ENCODE measurements around the gene TAAR6. TPM values are rescaled to one million over a fixed set of nuclear protein-coding genes. Genes with fewer than 3 reads are reported as not detected.
"Not testable (repeated sequence)": the region's sequence is repeated elsewhere in the genome, so short reads cannot be mapped to it uniquely, and the experiment has no call there.

Gene TAAR6
- total RNA-seq, 1 donor from 2014 or later = not detected

DNA sequence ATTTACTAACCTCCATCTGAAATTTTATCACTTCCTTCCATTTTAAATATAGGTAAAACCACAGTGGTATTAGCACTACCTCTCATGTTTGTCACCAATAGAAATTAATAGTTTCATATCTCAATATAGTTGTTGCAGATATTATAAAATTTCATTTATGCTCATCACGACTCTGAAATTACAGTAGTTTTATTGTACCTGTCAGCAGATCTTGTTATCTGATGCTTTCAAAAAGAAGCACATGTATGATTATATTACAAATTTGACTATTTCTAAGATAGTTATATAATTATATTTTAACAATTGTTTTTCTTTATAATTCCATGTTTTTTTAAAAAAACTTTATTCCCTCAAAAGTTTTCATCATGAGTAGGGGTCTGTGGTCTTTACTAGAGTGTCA, 14.6 kb downstream of the TAAR6 start:
- FAIRE-seq (peak; percentile 10), DNase-seq (ENCODE audit: low spot score in 2 of 2) (no peak)

DNA sequence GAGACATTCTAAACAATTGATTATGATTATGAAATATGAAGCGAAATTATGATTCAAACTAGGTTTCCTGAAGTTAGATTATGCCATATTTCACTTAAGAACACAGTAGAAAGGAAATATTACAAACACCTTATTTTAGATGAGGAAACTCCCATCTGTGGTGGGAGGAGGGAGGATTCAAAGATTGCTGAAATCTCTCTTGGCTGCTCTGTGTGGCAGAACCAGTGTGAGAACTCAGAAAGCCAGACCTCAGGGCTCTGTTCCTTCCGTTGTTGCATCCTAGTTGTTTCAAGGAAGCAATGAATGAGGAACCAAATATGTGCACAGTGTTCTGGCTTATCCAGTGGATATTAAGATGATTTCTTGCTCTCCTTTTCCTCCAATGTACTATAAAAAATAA, 17.3 kb downstream of the TAAR6 start:
- no peak for FAIRE-seq
- no peak for DNase-seq (ENCODE audit: low spot score in 2 of 2)

DNA sequence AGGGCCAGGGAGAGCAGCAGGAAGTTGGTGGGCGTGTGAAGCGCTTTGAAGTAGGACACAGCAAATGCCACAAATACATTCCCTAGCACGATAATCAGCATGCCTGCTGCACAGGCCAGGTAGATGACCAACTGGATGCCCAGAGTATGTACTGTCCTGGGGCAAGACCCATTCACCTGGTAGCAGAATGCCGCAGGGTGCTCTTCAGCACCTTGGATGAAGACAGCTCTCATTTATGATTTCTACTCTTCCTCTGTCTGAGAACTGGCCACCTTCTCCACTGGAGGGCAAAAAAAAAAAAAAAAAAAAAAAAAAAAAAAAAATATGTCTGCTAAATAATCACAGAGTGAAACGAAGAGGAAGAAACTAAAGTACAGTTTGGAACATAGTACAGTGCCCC, 19.3 kb downstream of the TAAR6 start, which contains the start of gene TAAR5:
Gene TAAR5 (minus strand): TSS at position 288 of the 400 bp plus-strand sequence. CDS start 55 bp downstream, at position 233.
- FAIRE-seq = no peak
- DNase-seq (ENCODE audit: low spot score in 2 of 2) = no peak

GRCh38 chr6:132590362-132590761, 20.2 kb downstream of the TAAR6 start:
- FAIRE-seq = no peak
- DNase-seq (ENCODE audit: low spot score in 2 of 2) = no peak

- FAIRE-seq = no peak
- DNase-seq (ENCODE audit: low spot score in 2 of 2) = no peak
These were observed 22.7 kb downstream of the TAAR6 start for GRCh38 chr6:132592855-132593254.

GRCh38 chr6:132596201-132596600, 26.1 kb downstream of the TAAR6 start:
- FAIRE-seq (no peak), DNase-seq (ENCODE audit: low spot score in 2 of 2) (no peak)

GRCh38 chr6:132598473-132598872, 28.4 kb downstream of the TAAR6 start:
- FAIRE-seq (no peak), DNase-seq (ENCODE audit: low spot score in 2 of 2) (no peak)

GRCh38 chr6:132600900-132601299, 30.8 kb downstream of the TAAR6 start:
- DNase-seq (ENCODE audit: low spot score in 2 of 2); FAIRE-seq: not testable (repeated sequence)

- no peak for DNase-seq (ENCODE audit: low spot score in 2 of 2)
- no peak for FAIRE-seq
These were observed 34.6 kb downstream of the TAAR6 start for GRCh38 chr6:132604635-132605152.

DNA sequence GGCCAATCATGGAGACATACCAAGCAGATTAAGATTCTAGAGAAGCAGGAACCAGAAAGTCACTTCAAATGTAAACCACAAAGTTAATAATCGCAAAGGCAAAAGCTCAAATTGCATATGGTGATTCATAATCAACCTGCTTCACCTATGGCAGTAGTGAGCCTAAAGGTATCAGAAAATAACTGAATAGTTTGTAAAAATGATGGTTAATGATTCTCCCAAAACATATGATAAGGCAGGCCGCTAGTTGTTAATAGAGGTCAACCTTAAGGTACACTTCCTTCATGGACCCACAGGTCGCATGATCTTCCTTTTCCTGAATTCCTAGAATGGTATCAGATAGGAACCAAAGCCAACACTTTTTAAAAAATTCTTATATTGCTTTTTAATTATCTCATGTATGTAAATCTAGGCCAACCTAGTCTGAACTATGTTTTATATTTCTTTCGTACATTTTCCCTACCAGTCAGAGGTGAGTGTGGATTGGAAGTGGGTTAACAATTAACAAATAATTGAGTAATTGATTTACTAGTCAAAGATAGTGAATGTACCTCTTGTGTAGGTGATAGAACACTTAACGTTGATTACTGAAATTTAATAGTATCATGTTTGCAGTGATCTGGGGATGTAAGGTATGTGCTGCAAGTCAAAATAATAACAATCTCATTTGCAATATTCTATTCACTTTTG, 37.6 kb downstream of the TAAR6 start:
- FAIRE-seq = no peak

DNA sequence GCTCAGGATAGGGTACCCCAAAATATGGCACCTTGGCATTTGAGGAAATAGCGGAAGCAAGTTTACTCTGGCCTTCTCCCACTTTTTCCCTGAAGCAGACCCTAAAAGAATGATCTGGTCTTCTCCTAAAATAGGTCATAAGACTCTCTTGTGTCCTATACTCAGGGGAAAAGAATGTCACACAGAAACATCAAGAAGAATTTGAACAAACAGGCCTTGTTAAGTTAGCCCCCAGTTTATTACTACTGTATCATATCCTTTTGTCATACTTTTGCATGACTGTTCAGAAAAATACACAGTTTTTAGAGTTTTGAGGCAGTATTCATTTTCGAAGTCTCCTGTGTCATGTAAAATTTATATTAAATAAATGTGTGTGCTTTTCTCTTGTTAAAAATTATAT, 41.5 kb downstream of the TAAR6 start:
- DNase-seq (ENCODE audit: low spot score in 2 of 2) (no peak), FAIRE-seq (peak; percentile 23)

More for the DNA sequence above, 37.6 kb downstream of the TAAR6 start:
- DNase-seq (ENCODE audit: low spot score in 2 of 2) = no peak

- no peak for FAIRE-seq
- DNase-seq (ENCODE audit: low spot score in 2 of 2) = no peak
These were observed 42.5 kb downstream of the TAAR6 start for GRCh38 chr6:132612449-132613108.

DNA sequence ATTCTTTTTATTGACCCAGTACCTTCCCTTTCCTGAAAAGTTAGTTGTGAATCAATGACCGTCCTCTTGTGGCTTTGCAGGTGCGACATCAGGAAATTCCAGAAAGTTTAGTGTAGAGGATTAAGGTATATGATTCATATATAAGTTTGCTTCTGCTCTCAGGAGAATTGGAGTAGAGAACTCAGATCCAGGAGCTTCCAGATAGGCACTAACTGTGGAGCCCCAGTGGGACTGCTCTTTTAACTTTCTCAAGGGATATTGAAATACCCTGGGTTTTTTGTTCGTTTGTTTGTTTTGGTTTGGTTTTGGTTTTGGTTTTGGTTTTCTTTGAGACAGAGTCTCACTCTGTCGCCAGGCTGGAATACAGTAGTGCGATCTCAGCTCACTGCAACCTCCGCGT, 44.4 kb downstream of the TAAR6 start:
- FAIRE-seq = no peak

DNA sequence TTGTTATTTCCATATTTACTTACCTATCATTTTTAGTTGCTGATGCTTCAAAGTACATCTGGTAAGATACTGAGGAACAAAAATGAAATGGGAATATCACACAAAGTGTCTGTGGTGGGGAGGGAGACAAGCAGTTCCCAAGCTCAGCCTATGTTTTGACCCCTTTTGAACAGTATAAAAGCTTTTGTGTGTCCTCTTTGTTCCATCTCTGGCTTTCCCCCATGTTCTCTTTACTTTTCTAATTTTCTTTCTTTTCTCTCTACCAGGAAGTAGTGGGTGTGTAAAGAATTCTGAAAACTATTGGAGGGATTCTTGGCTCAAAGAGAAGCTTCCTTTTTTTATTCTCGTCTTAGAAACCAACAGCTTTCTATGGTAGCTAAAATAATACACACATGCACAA, 46.6 kb downstream of the TAAR6 start:
- DNase-seq (ENCODE audit: low spot score in 2 of 2) = no peak
- no peak for FAIRE-seq

More for the DNA sequence above, 44.4 kb downstream of the TAAR6 start:
- DNase-seq (ENCODE audit: low spot score in 2 of 2) = no peak

Small RNA genes lying within 50 kb of the gene (small RNA-seq; reads per million reads assigned to genes)
- gene TAAR7P = not detected

Other genes with a start within 250 kb of the TAAR6 start
- 15.9 TPM for gene MOXD1, start 168.8 kb upstream of the TAAR6 start, total RNA-seq
- 82.7 TPM for gene STX7, start 57.2 kb upstream of the TAAR6 start, total RNA-seq
- 0.41 TPM for gene TAAR9, start 32.0 kb upstream of the TAAR6 start, total RNA-seq
- not detected for gene TAAR8, start 17.6 kb upstream of the TAAR6 start, total RNA-seq
- gene TAAR5, start 19.4 kb downstream of the TAAR6 start, total RNA-seq = not detected
- not detected for gene TAAR2, start 54.0 kb downstream of the TAAR6 start, total RNA-seq
- not detected for gene TAAR1, start 88.9 kb downstream of the TAAR6 start, total RNA-seq
- under 0.01 TPM for gene VNN1, start 143.7 kb downstream of the TAAR6 start, total RNA-seq
- gene VNN2, start 187.6 kb downstream of the TAAR6 start, total RNA-seq = 2.4 TPM
- 17.5 TPM for gene SLC18B1, start 228.3 kb downstream of the TAAR6 start, total RNA-seq
- gene RPS12, start 244.2 kb downstream of the TAAR6 start, total RNA-seq = 686 TPM